ENCODE data around the gene KCNMB2.

Gene KCNMB2

GRCh38 chr3:178840586-178840985, 304.4 kb downstream of the KCNMB2 start:
- TF ChIP-seq, protein P1, sequence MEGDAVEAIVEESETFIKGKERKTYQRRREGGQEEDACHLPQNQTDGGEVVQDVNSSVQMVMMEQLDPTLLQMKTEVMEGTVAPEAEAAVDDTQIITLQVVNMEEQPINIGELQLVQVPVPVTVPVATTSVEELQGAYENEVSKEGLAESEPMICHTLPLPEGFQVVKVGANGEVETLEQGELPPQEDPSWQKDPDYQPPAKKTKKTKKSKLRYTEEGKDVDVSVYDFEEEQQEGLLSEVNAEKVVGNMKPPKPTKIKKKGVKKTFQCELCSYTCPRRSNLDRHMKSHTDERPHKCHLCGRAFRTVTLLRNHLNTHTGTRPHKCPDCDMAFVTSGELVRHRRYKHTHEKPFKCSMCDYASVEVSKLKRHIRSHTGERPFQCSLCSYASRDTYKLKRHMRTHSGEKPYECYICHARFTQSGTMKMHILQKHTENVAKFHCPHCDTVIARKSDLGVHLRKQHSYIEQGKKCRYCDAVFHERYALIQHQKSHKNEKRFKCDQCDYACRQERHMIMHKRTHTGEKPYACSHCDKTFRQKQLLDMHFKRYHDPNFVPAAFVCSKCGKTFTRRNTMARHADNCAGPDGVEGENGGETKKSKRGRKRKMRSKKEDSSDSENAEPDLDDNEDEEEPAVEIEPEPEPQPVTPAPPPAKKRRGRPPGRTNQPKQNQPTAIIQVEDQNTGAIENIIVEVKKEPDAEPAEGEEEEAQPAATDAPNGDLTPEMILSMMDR (IDR thresholded peaks at IDR 0.05; ENCODE audit: low read depth, low read length): no peak

GRCh38 chr3:178841011-178841410, 304.8 kb downstream of the KCNMB2 start:
- no peak overlapping the region for H3K4me3 ChIP-seq (ENCODE audit: low read depth, low read length)
- TF ChIP-seq, protein P1 (IDR thresholded peaks at IDR 0.05; ENCODE audit: low read depth, low read length): no peak

More at GRCh38 chr3:178840586-178840985, 304.4 kb downstream of the KCNMB2 start:
- H3K4me3 ChIP-seq (ENCODE audit: low read depth, low read length): no peak overlapping the region

DNA sequence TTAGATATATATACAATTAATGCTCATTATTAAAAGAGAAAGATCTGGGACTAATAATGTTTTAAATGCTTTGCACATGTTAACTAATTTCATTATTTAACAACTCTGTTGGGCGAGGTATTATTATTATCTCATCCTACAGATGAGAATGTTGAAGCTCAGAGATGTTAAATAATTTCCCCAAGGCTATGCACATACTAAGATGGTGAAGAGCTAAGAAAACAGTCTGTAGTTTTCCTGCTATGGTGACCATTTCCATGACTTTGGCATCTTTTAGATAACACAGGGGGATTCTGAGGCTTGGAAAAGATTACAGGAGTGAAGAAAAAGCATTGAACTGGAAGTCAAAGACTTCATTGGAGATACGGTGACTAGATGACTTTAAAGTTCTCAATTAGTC, 308.7 kb downstream of the KCNMB2 start:
- no peak overlapping the region for H3K4me3 ChIP-seq (ENCODE audit: low read depth, low read length)
- TF ChIP-seq, protein P1 (IDR thresholded peaks at IDR 0.05; ENCODE audit: low read depth, low read length): no peak

DNA sequence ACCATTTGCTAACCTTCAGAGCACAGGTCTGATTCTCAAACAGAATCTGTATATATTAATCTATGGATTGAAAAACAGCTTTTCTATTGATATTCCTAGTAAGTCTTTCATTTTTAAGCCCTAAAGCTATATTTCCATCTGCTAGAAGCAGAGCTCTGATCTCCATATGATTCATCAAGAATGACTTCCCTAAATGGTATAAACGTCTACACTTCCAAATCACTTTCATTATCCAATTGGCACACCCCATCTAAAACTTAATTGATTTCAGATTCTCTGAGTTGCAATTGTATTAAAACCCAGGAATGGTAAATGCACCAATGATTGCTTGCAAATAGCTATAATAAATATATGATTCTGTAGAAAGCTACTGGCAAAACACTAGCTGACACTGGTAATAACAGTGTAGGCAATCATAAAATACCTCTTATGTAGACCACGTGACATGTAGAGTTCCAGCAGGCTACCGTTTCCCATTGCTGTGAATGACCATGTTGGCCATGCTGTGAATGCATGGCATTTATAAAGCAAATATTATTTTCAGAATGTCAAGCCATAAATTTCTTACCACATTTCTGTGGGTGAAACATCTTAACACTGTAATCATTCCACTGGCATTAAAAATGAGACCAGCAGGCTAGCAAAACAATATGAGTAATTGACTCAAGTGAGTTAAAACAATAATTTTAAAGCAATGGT, 309.3 kb downstream of the KCNMB2 start:
- TF ChIP-seq, protein P1 (IDR thresholded peaks at IDR 0.05; ENCODE audit: low read depth, low read length): no peak
- H3K4me3 ChIP-seq (ENCODE audit: low read depth, low read length): no peak overlapping the region

DNA sequence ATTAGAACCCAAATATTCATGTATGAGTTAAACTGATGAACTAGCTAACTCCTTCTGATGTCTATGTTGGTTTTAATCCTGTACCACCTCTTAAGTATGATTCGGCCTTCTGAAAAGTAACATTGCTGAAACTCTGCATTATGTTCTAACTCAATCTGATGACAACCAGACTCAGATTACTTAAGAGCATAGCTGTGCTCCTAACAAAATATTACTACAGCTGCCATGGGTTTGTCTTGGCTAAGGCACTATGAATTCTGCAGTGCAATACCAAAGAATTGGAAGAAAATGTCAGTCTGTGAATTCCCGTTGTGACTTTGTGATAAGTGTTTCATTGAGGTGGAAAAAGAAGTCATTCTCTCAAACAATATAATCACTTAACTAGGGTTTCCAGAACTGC, 311.0 kb downstream of the KCNMB2 start:
- TF ChIP-seq, protein P1 (IDR thresholded peaks at IDR 0.05; ENCODE audit: low read depth, low read length): no peak
- H3K4me3 ChIP-seq (ENCODE audit: low read depth, low read length): no peak overlapping the region

DNA sequence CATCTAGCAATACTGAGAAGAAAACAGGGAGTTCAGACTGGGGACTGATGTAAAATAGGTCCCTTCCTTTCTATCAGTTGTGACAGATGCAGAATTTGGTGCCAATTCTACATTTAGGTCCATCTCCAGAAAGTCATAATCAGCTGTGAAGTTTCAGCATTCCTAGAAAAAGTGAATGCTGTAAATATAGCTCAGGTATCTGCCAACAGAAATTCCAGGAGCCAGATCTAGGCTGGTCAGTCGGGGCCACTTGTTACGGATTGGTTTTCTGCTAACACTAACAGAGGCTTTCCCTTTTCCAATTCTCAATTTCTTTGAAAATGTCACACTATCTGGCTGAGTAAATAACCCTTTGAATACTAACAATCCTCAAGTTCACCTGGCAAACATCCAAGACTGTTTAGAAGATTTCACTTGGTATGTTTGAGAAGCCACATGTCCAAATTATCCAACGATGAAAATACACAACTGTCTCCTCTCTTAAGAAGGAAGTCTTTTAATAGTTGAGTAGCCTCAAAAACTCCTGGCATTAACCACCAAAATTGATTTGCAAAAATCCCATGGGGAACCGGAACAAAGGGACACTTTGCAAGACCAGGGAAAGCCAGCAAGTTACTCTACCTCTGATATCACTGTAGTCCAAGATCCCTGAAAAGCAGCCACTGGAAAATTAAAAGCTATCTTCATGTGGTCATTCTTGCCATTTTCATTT, 313.1 kb downstream of the KCNMB2 start:
- TF ChIP-seq, protein P1 (IDR thresholded peaks at IDR 0.05; ENCODE audit: low read depth, low read length): no peak
- no peak overlapping the region for H3K4me3 ChIP-seq (ENCODE audit: low read depth, low read length)
